HL-60/S4 treated with phorbol 12-myristate 13-acetate at 8.2 ng/mL for 4 days and 3 days (cell line): Measurements from ENCODE around the gene MAGEA12.
"Not testable (repeated sequence)": the region's sequence is repeated elsewhere in the genome, so short reads cannot be mapped to it uniquely, and the experiment has no call there.

Experiments used
- in situ Hi-C: fragments of 300-500 bp; cut with MboI; formaldehyde crosslinking; loops from 2 replicates; pipeline ENCODE4 v1.15.0; 2022; ENCODE audit warnings: low sequenced_read_pairs

MAGEA12 gene

DNA sequence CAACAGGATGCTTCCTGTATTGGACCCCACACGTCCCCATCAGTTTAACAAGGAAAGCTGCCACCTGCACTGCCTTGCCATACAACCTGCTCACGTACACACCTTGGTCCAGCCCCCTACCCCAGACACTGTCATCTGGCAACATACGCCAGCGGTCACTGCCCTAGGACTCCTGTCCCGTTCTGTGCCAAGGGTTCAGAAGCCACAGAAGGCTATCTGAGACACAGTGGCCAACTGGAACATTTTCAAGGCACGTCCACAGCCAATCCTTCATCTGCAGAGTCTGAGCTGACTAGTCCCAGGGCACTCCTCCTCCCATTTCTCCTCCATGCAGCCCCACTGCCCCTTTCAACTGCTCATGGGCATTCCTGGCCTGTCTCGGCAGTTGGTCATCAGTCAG is 28.0 kb downstream of the MAGEA12 start:
- in situ Hi-C loops: not testable (repeated sequence)

DNA sequence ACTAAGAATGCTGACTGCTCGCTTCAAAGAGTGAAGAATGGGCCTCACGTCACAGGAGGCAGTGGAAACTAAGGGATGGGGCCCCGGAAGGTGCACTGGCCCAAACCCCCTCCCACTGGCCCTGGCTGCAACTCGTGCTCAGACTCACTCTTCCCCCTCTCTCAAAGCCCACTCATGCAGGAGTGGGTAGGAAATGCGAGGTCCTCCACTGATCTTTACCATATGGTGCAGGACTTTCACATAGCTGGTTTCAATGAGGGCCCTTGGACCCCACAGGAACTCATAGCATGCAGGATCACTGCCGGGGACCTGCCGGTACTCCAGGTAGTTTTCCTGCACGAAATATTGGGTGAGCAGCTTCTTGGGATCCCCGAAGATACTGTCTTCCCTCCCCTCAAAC is 33.0 kb downstream of the MAGEA12 start:
- in situ Hi-C loops: not testable (repeated sequence)

DNA sequence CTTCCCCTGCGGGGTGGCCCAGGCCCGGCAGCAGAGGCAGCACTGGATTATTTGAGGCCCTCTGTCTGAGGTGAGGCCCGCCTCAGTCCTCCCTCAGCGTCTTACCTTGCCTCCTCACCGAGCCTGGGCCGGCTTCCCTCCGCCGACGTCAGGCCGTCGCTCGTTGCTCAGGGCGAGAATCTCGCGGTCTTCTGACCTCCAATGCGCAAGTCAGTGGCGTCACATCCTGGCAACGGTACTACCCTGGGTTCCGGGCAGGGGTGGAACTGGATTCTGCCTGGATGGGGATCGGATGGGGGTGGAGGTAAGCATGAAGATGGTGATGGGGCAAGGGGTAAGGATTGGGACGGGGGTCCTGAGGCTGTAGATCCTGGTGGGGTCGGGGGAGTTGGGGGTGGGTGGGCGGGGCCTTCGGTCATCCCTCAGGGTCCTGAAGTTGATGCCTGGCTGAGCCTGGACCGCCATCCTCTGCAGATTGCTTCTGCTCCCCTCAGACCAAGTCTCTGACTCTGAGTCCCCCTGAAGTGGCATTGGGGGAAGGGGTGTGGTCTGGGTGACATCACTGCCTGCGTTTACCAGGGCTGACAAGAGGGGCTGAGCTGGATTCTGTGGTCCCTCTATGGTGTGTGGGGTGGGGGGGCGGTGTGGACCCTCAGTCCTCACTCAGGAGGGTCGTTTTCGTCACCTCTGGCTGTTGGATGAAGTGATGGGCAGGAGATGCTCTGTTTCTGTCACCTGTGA is 36.2 kb downstream of the MAGEA12 start, which contains the start of gene MAGEA6:
MAGEA6 (minus strand) TSS at position 141 of the 741 bp plus-strand sequence. CDS start 2,039 bp downstream, outside the sequence.
- in situ Hi-C loops: not testable (repeated sequence)

DNA sequence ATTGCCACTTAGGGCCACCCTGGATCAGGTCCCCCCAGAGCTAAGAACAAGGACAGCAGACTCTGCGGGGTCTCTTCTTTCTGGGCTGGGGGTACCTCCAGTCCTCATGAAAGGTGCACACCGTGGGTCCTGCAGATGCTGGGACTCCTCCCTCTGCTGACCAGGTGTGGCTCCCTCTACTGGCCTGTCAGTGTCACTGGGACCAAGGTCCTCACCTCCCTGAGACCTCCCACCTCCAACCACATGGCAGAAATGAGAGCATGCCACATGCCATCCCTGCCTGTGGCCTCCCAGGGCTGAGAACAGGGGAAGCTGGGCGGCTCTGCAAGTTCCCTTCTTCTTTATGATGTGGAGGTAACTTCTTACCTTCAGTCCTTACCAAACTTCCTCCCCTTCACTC is 53.5 kb downstream of the MAGEA12 start:
- in situ Hi-C loops: not testable (repeated sequence)
